Mammary epithelial cell (primary cell): Measurements from ENCODE around the gene HACD3.

ENCODE experiments used
- EZH2 ChIP-seq: IDR thresholded peaks from 2 replicates; pipeline ENCODE4 v1.6.1; 2012; ENCODE audit warnings: low read length, inconsistent platforms, borderline replicate concordance
- TF ChIP-seq, protein P1 (sequence below), 2 donors: IDR thresholded peaks in 1 of 2; conservative IDR thresholded peaks in 1 of 2; 2 replicates each; pipeline ENCODE4 v1.5.1; 2011 to 2012; ENCODE audit warnings: inconsistent platforms in 2 of 2, low read length in 2 of 2, mild to moderate bottlenecking in 2 of 2, control low read depth in 1 of 2, low read depth in 1 of 2; ENCODE audit not compliant: insufficient read depth in 1 of 2; ENCODE audit errors: extremely low read depth in 1 of 2

DNA sequence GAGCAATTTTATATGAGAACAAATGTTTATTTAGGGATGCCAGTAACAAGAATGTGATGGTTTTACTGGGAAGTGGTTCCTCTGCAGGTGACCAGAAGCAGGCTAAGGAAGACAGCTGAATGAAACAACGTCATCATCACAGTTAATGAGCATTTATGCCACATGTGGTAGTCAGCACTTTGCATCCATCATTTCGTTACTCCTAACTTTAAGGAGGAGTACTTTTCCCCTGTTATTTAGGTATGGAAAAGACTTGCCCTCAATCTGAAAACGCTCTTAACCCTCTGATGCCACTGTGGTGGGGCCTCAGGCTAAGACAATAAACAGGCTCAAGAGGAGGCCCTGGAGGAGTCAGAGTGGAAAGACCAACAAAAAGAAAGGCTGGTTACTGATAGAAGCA, 49.5 kb downstream of the HACD3 start:
- TF ChIP-seq, protein P1, sequence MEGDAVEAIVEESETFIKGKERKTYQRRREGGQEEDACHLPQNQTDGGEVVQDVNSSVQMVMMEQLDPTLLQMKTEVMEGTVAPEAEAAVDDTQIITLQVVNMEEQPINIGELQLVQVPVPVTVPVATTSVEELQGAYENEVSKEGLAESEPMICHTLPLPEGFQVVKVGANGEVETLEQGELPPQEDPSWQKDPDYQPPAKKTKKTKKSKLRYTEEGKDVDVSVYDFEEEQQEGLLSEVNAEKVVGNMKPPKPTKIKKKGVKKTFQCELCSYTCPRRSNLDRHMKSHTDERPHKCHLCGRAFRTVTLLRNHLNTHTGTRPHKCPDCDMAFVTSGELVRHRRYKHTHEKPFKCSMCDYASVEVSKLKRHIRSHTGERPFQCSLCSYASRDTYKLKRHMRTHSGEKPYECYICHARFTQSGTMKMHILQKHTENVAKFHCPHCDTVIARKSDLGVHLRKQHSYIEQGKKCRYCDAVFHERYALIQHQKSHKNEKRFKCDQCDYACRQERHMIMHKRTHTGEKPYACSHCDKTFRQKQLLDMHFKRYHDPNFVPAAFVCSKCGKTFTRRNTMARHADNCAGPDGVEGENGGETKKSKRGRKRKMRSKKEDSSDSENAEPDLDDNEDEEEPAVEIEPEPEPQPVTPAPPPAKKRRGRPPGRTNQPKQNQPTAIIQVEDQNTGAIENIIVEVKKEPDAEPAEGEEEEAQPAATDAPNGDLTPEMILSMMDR (conservative IDR thresholded peaks at IDR 0.05 in 1 of 2, IDR thresholded peaks at IDR 0.05 in 1 of 2; ENCODE audit: extremely low read depth in 1 of 2, insufficient read depth in 1 of 2, low read depth in 1 of 2, low read length in 2 of 2): no peak
- TF ChIP-seq EZH2: no peak
